Liver (tissue), 9 donors: ENCODE results near the gene SKAP1. TPM values are rescaled to one million over a fixed set of nuclear protein-coding genes. Genes with fewer than 3 reads are reported as not detected.

Experiments
- DNase-seq: peaks from one replicate; pipeline ENCODE4 v3.0.0-alpha.2; 2017; ENCODE audit warnings: low spot score
- H3K27ac ChIP-seq, 2 donors: one replicate each; pipeline ENCODE4 v1.7.0; 2013; ENCODE audit warnings: inconsistent platforms in 2 of 2, low read length in 2 of 2, control low read depth in 1 of 2, low read depth in 1 of 2, mild to moderate bottlenecking in 1 of 2
- H3K27me3 ChIP-seq, 4 donors: one replicate each; pipeline versions ENCODE4 v1.6.1 to v1.7.0; 2013; ENCODE audit warnings: low read length in 3 of 4, inconsistent platforms in 1 of 4, mild to moderate bottlenecking in 1 of 4, moderate library complexity in 1 of 4; ENCODE audit not compliant: control insufficient read depth in 4 of 4, insufficient read depth in 4 of 4
- H3K36me3 ChIP-seq, 4 donors: one replicate each; pipeline versions ENCODE4 v1.6.1 to v1.7.0; 2013; ENCODE audit warnings: low read length in 3 of 4, mild to moderate bottlenecking in 3 of 4, low read depth in 1 of 4, moderate library complexity in 1 of 4; ENCODE audit not compliant: control insufficient read depth in 4 of 4, insufficient read depth in 3 of 4
- H3K4me1 ChIP-seq, 4 donors: one replicate each; pipeline versions ENCODE4 v1.6.1 to v1.7.0; 2013; ENCODE audit warnings: low read length in 3 of 4, mild to moderate bottlenecking in 3 of 4, moderate library complexity in 1 of 4; ENCODE audit not compliant: control insufficient read depth in 4 of 4, insufficient read depth in 4 of 4
- H3K4me3 ChIP-seq, 3 donors: one replicate each; pipeline versions ENCODE4 v1.6.1 to v1.7.0; 2013; ENCODE audit warnings: low read length in 3 of 3, control low read depth in 1 of 3, low read depth in 1 of 3, mild to moderate bottlenecking in 1 of 3
- H3K9ac ChIP-seq, 2 donors: one replicate each; pipeline ENCODE4 v1.7.0; 2013; ENCODE audit warnings: low read length in 2 of 2, mild to moderate bottlenecking in 2 of 2, moderate library complexity in 2 of 2, control low read depth in 1 of 2, low read depth in 1 of 2
- H3K9me3 ChIP-seq, 4 donors: one replicate each; pipeline versions ENCODE4 v1.6.1 to v1.7.0; 2013; ENCODE audit warnings: low read length in 3 of 4; ENCODE audit not compliant: control insufficient read depth in 4 of 4
- ATF3 ChIP-seq: IDR thresholded peaks from 2 replicates; pipeline ENCODE4 v1.6.1; 2016; ENCODE audit warnings: antibody characterized with exemption
- CTCF ChIP-seq: fragments of 150-350 bp; IDR thresholded peaks from 2 replicates; pipeline ENCODE4 v1.5.1; 2017; ENCODE audit warnings: improper control_type of control experiment, low read depth, low read length; ENCODE audit not compliant: missing input control
- FOXA1 ChIP-seq: IDR thresholded peaks from 2 replicates; pipeline ENCODE4 v1.6.1; 2016; ENCODE audit warnings: antibody characterized with exemption
- FOXA2 ChIP-seq: IDR thresholded peaks from 2 replicates; pipeline ENCODE4 v1.6.1; 2016; ENCODE audit warnings: antibody characterized with exemption
- GABPA ChIP-seq, 2 donors: IDR thresholded peaks in 1 of 2; conservative IDR thresholded peaks in 1 of 2; 2 replicates each; pipeline ENCODE4 v1.6.1; 2016; ENCODE audit warnings: antibody characterized with exemption in 2 of 2, mild to moderate bottlenecking in 1 of 2, moderate library complexity in 1 of 2
- HNF4A ChIP-seq, 2 donors: conservative IDR thresholded peaks; 2 replicates each; pipeline ENCODE4 v1.6.1; 2016; ENCODE audit warnings: antibody characterized with exemption in 2 of 2, mild to moderate bottlenecking in 2 of 2
- HNF4G ChIP-seq: IDR thresholded peaks from 2 replicates; pipeline ENCODE4 v1.6.1; 2016; ENCODE audit warnings: antibody characterized with exemption
- JUND ChIP-seq, 2 donors: IDR thresholded peaks; 2 replicates each; pipeline ENCODE4 v1.6.1; 2016; ENCODE audit warnings: antibody characterized with exemption in 2 of 2
- MAX ChIP-seq: IDR thresholded peaks from 2 replicates; pipeline ENCODE4 v1.6.1; 2016; ENCODE audit warnings: antibody characterized with exemption
- NR2F2 ChIP-seq: IDR thresholded peaks from 2 replicates; pipeline ENCODE4 v1.6.1; 2016; ENCODE audit warnings: antibody characterized with exemption
- RAD21 ChIP-seq, 2 donors: IDR thresholded peaks; 2 replicates each; pipeline ENCODE4 v1.6.1; 2016; ENCODE audit warnings: antibody characterized with exemption in 2 of 2, mild to moderate bottlenecking in 2 of 2
- RXRA ChIP-seq, 2 donors: IDR thresholded peaks; 2 replicates each; pipeline ENCODE4 v1.6.1; 2017 to 2018; ENCODE audit warnings: antibody characterized with exemption in 2 of 2, mild to moderate bottlenecking in 1 of 2
- SP1 ChIP-seq: IDR thresholded peaks from 2 replicates; pipeline ENCODE4 v1.6.1; 2018; ENCODE audit warnings: antibody characterized with exemption, mild to moderate bottlenecking
- TAF1 ChIP-seq: conservative IDR thresholded peaks from 2 replicates; pipeline ENCODE4 v1.6.1; 2016; ENCODE audit warnings: antibody characterized with exemption, mild to moderate bottlenecking
- ZBTB33 ChIP-seq: IDR thresholded peaks from 2 replicates; pipeline ENCODE4 v1.6.1; 2016; ENCODE audit warnings: antibody characterized with exemption
- WGBS: extraction: QIAGEN DNeasy Blood & Tissue Kit; methylation state at CpG from one replicate; pipeline ENCODE4 v1.1.7; 2013; 5-methylcytosine and 5-hydroxymethylcytosine counted together
- polyA plus RNA-seq, 2 donors: library from polyadenylated mRNA; stranded (reverse) in 1 of 2; unstranded in 1 of 2; fragments of 200-250 nt in 1 of 2; fragments of >200 nt in 1 of 2; fragmentation: Nextera tagmentation in 1 of 2; extraction: Ambion mirVana in 1 of 2; gene quantifications; one replicate each; pipeline versions ENCODE4 v1.2.1 to v1.2.3, GENCODE V29; 2013 to 2015
- total RNA-seq, 2 donors: library from RNA; depleted of rRNA; stranded (reverse); fragments of >200 nt; gene quantifications; one replicate each; pipeline ENCODE4 v1.2.3, GENCODE V29; 2014
- donor health status: healthy.
- donor health status: healthy.
- donor health status: healthy.
- donor health status: healthy.
- donor health status: healthy.

SKAP1 gene
- total and polyA plus RNA-seq, 4 donors: 2.5 to 20.8 (median 11.3) TPM

- H3K36me3 ChIP-seq: no peaks in the 10 kb centered on the region
- TF ChIP-seq GABPA (IDR thresholded peaks at IDR 0.05 in 1 of 2, conservative IDR thresholded peaks at IDR 0.05 in 1 of 2): no peak
- no peak for TF ChIP-seq HNF4G
- no peak for TF ChIP-seq HNF4A (conservative IDR thresholded peaks at IDR 0.05)
- H3K9ac ChIP-seq: no peak overlapping the region
- H3K4me1 ChIP-seq: no peaks in the 10 kb centered on the region
- H3K27ac ChIP-seq: no peak overlapping the region
- 72% methylated on average over 3 of the region's 3 CpGs for WGBS
- H3K9me3 ChIP-seq: peaks cover 0 to 2% (median 0%) of the 10 kb centered on the region in 4 donors
- peaks cover 0 to 2% (median 0%) of the 10 kb centered on the region in 4 donors for H3K27me3 ChIP-seq
- no peak overlapping the region for H3K4me3 ChIP-seq
- no peak for DNase-seq
These were observed 51.2 kb downstream of the SKAP1 start for GRCh38 chr17:48378708-48379392.

- H3K4me3 ChIP-seq: no peak overlapping the region
- TF ChIP-seq HNF4A (conservative IDR thresholded peaks at IDR 0.05) (no peak), FOXA1 (no peak), GABPA (IDR thresholded peaks at IDR 0.05 in 1 of 2, conservative IDR thresholded peaks at IDR 0.05 in 1 of 2) (no peak), CTCF (no peak), FOXA2 (no peak), RXRA (IDR thresholded peaks at IDR 0.05) (no peak), SP1 (no peak), ZBTB33 (no peak), NR2F2 (no peak), JUND (IDR thresholded peaks at IDR 0.05) (no peak)
- no peak overlapping the region for H3K9ac ChIP-seq
- 60% methylated on average over 3 of the region's 3 CpGs for WGBS
- H3K27me3 ChIP-seq: peaks cover 0 to 2% (median 0%) of the 10 kb centered on the region in 4 donors
- H3K9me3 ChIP-seq: peaks cover 0 to 2% (median 0%) of the 10 kb centered on the region in 4 donors
- H3K36me3 ChIP-seq: no peaks in the 10 kb centered on the region
- DNase-seq: no peak
- no peak overlapping the region for H3K27ac ChIP-seq
- no peaks in the 10 kb centered on the region for H3K4me1 ChIP-seq
These were observed 51.8 kb downstream of the SKAP1 start for GRCh38 chr17:48378238-48378637.

- H3K27me3 ChIP-seq: peaks cover 0 to 4% (median 0%) of the 10 kb centered on the region in 4 donors
- no peak overlapping the region for H3K9ac ChIP-seq
- no peak for TF ChIP-seq FOXA1
- TF ChIP-seq MAX: no peak
- TF ChIP-seq HNF4G: no peak
- no peak for TF ChIP-seq ZBTB33
- no peak for TF ChIP-seq RAD21 (IDR thresholded peaks at IDR 0.05)
- no peak for TF ChIP-seq FOXA2
- TF ChIP-seq JUND (IDR thresholded peaks at IDR 0.05): no peak
- no peak for TF ChIP-seq NR2F2
- no peak for TF ChIP-seq TAF1
- no peak for TF ChIP-seq ATF3
- no peak for TF ChIP-seq CTCF
- TF ChIP-seq HNF4A (conservative IDR thresholded peaks at IDR 0.05): no peak
- DNase-seq: no peak
- H3K36me3 ChIP-seq: no peaks in the 10 kb centered on the region
- H3K27ac ChIP-seq: no peak overlapping the region
- no peak overlapping the region for H3K4me3 ChIP-seq
- peaks cover 0 to 2% (median 0%) of the 10 kb centered on the region in 4 donors for H3K9me3 ChIP-seq
- WGBS: 75% methylated on average over 6 of the region's 6 CpGs
- H3K4me1 ChIP-seq: no peaks in the 10 kb centered on the region
These were observed 53.2 kb downstream of the SKAP1 start for GRCh38 chr17:48376682-48377325.
